Activated CD4-positive, alpha-beta memory T cell treated with anti-CD3 and anti-CD28 coated beads for 36 hours (primary cell): ENCODE data around the gene ADH5. TPM values are rescaled to one million over a fixed set of nuclear protein-coding genes. Genes with fewer than 3 reads are reported as not detected.
"Not testable (repeated sequence)": the region's sequence is repeated elsewhere in the genome, so short reads cannot be mapped to it uniquely, and the experiment has no call there.

Experiments
- CTCF ChIA-PET: fragments of 350-600 bp; sonication (Branson Sonifier 250); formaldehyde crosslinking; loops from one replicate; lab custom pipeline; 2021; ENCODE audit warnings: antibody characterized with exemption, inconsistent platforms; lab: Charles Lee
- POLR2A ChIA-PET: fragments of 350-600 bp; sonication (Branson Sonifier 250); formaldehyde crosslinking; loops from one replicate; lab custom pipeline; 2021; ENCODE audit warnings: antibody characterized with exemption; lab: Charles Lee
- DNase-seq: peaks from one replicate; pipeline ENCODE4 v3.0.0-alpha.2; 2020
- H3K27ac Mint-ChIP-seq: one replicate; pipeline ENCODE4 v1.8.0; 2021; ENCODE audit warnings: mixed read lengths
- H3K27me3 Mint-ChIP-seq: one replicate; pipeline ENCODE4 v1.8.0; 2021; ENCODE audit warnings: mixed read lengths
- H3K36me3 Mint-ChIP-seq: one replicate; pipeline ENCODE4 v1.8.0; 2021; ENCODE audit warnings: mixed read lengths
- H3K4me1 Mint-ChIP-seq: one replicate; pipeline ENCODE4 v1.8.0; 2021; ENCODE audit warnings: low read depth, mixed read lengths
- H3K4me3 Mint-ChIP-seq: one replicate; pipeline ENCODE4 v1.8.0; 2021; ENCODE audit warnings: mild to moderate bottlenecking, mixed read lengths
- H3K9me3 Mint-ChIP-seq: one replicate; pipeline ENCODE4 v1.8.0; 2021; ENCODE audit warnings: mixed read lengths
- intact Hi-C: fragments of 100-400 bp; cut with micrococcal nuclease; formaldehyde crosslinking; loops from one replicate; pipeline ENCODE4 v1.15.1; 2023
- total RNA-seq, 2 experiments: library from RNA; stranded (reverse); gene quantifications; one replicate each; pipeline ENCODE4 v1.2.3, GENCODE V29; 2021

Gene ADH5
- total RNA-seq, 2 experiments from 2014 or later = 112 to 119 TPM

DNA sequence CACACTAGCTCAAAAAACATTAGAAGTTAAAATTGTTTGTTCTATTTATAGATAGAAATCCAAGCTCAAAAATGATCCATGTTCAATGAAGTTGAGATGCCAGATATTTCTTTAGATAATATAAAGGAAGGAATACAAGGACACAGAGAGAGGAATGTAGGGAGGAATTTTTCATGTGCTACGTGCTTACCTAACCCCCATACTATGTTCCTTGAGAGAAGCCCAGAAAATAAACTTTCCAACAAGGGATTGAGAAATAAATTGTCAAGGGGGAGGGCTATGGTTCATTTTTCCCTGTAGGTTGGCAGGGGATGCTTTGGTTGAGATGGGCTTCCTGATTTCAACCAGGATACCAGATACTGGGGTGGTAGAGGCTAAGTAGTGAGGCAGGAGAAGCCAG is 15.6 kb upstream of the ADH5 start:
- Mint-ChIP-seq H3K27ac (no peak overlapping the region), H3K9me3 (no peaks in the 10 kb centered on the region), H3K27me3 (no peaks in the 10 kb centered on the region), H3K4me3 (no peak overlapping the region), H3K36me3 (peaks cover 2% of the 10 kb centered on the region), H3K4me1 (no peaks in the 10 kb centered on the region)
- ChIA-PET POLR2A (no interaction called here), CTCF (no interaction called here)
- DNase-seq = no peak
- intact Hi-C loops = no loop called here

DNA sequence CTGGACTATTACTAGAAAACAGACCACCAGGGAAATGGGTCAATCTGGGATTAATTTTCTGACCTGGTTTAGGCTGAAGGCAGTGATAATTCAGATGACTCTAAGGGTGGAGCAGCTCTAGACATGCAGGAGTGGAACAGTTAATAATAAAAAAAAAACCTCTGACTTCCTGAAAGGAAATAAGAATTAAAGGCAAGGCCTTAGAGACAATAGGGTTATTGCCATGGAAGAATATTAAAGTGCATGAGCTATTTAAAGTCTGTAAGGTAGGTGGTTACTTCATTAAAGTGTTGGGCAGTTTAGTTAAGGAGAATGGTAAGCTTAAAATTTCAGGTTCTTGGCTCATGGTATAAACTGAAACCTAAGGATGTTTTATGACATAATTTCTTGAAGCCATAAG is 14.6 kb upstream of the ADH5 start:
- no peak overlapping the region for H3K4me3 Mint-ChIP-seq
- no peaks in the 10 kb centered on the region for H3K4me1 Mint-ChIP-seq
- ChIA-PET POLR2A (no interaction called here), CTCF (no interaction called here)
- H3K36me3 Mint-ChIP-seq = peaks cover 2% of the 10 kb centered on the region
- no peak overlapping the region for H3K27ac Mint-ChIP-seq
- intact Hi-C loops = no loop called here
- H3K9me3 Mint-ChIP-seq = no peaks in the 10 kb centered on the region
- no peak for DNase-seq
- no peaks in the 10 kb centered on the region for H3K27me3 Mint-ChIP-seq

DNA sequence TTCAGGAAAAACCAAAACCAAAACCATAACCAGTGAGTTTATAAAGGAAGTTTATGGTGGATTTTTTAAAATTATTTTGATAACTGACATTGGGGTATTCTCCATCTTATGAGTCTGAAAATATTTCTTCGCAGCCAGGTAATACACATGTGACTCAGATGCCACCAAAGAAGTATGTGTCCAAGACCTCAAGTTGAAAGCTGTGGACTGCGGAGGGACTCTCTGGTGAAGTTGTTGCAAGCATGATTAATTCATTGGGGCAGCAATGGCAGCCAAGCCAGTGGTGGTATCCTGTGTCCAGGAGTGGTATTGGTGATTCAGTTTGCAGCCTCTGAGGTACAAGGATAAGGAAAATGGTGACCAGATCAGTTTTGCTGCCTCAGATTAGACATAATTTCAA is 14.0 kb upstream of the ADH5 start:
- no peak for DNase-seq
- H3K27ac Mint-ChIP-seq = no peak overlapping the region
- H3K9me3 Mint-ChIP-seq = no peaks in the 10 kb centered on the region
- H3K4me3 Mint-ChIP-seq = no peak overlapping the region
- POLR2A ChIA-PET = no interaction called here
- H3K36me3 Mint-ChIP-seq = peaks cover 2% of the 10 kb centered on the region
- CTCF ChIA-PET = no interaction called here
- H3K4me1 Mint-ChIP-seq = no peaks in the 10 kb centered on the region
- intact Hi-C loops = no loop called here
- H3K27me3 Mint-ChIP-seq = no peaks in the 10 kb centered on the region

DNA sequence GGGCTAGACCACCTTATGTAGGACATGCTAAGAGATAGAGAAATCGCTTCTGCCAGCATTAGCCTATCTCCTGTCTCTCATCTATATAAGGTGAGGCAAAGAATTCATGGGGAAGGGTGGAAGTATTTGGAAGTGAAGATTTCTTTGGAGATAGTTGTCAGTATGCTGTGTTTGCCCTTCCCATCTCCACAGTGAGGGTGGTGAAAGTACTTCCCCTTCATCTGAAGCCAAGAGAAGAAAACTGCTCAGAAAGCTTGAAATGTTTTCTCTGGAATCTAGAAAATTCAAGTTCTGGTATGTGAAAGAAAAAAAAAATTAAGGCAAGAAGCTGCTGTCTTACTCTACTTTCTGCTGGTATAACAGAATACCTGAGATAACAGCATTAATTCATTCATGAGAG is 12.3 kb upstream of the ADH5 start:
- Mint-ChIP-seq H3K4me3 (no peak overlapping the region), H3K27me3 (peaks cover 4% of the 10 kb centered on the region), H3K36me3 (peaks cover 2% of the 10 kb centered on the region), H3K27ac (no peak overlapping the region), H3K9me3 (no peaks in the 10 kb centered on the region), H3K4me1 (no peaks in the 10 kb centered on the region)
- POLR2A ChIA-PET = no interaction called here
- no peak for DNase-seq
- CTCF ChIA-PET = no interaction called here
- intact Hi-C loops = no loop called here

DNA sequence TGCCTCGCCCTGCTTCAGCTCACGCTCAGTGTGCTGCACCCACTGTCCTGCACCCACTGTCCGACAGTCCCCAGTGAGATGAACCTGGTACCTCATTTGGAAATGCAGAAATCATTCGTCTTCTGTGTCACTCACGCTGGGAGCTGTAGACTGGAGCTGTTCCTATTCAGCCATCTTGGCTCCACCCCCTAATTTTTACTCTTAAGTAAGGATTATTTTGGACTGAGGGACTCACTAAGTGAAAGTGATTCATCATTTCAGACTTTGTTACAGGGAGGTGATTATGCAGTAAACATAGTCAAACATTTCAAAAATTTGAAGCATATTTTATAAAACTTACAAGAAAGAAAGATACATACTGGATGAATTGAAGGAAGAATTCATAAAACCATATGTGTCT is 11.2 kb upstream of the ADH5 start:
- H3K27ac Mint-ChIP-seq, H3K4me1 Mint-ChIP-seq, CTCF ChIA-PET, POLR2A ChIA-PET, H3K36me3 Mint-ChIP-seq, H3K27me3 Mint-ChIP-seq, DNase-seq, H3K9me3 Mint-ChIP-seq, H3K4me3 Mint-ChIP-seq, intact Hi-C loops: not testable (repeated sequence)

DNA sequence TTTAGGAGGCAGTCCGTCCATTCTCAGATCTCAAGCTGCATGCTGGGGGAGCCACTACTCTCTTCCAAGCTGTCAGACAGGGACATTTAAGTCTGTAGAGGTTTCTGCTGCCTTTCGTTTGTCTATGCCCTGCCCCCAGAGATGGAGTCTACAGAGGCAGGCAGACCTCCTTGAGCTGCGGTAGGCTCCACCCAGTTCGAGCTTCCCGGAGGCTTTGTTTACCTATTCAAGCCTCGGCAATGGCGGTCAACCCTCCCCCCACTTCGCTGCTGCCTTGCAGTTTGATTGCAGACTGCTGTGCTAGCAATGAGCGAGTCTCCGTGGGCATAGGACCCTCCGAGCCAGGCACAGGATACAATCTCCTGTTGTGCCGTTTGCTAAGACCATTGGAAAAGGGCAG is 10.7 kb upstream of the ADH5 start:
- peaks cover 4% of the 10 kb centered on the region for H3K27me3 Mint-ChIP-seq
- H3K36me3 Mint-ChIP-seq = peaks cover 2% of the 10 kb centered on the region
- no peak for DNase-seq
- H3K4me3 Mint-ChIP-seq = no peak overlapping the region
- no peaks in the 10 kb centered on the region for H3K4me1 Mint-ChIP-seq
- intact Hi-C loops = no loop called here
- POLR2A ChIA-PET = no interaction called here
- CTCF ChIA-PET = no interaction called here
- H3K27ac Mint-ChIP-seq = no peak overlapping the region
- H3K9me3 Mint-ChIP-seq = no peaks in the 10 kb centered on the region

DNA sequence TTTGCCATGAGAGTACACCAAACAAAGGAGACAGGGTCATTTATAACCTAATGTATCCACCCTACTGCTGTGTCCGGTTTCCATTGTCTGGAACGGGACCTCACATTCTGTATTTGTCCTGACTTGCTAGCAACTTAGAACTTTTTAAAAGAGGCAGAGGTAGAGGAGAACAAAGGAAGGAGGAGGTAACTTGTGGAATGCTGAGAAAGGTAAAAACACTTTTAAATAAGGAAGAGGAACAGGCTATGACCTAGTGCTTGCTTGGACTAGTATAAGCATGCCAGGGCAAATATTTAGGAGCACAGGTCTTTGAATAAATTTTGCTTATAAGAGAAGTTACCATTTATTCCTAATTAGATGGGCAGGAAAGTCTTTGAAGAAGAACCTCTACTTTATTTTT is 3.3 kb upstream of the ADH5 start:
- intact Hi-C loops, DNase-seq, H3K27me3 Mint-ChIP-seq, H3K36me3 Mint-ChIP-seq, POLR2A ChIA-PET, H3K27ac Mint-ChIP-seq, CTCF ChIA-PET, H3K4me3 Mint-ChIP-seq, H3K9me3 Mint-ChIP-seq: not testable (repeated sequence)
- H3K4me1 Mint-ChIP-seq = peaks cover 31% of the 10 kb centered on the region

DNA sequence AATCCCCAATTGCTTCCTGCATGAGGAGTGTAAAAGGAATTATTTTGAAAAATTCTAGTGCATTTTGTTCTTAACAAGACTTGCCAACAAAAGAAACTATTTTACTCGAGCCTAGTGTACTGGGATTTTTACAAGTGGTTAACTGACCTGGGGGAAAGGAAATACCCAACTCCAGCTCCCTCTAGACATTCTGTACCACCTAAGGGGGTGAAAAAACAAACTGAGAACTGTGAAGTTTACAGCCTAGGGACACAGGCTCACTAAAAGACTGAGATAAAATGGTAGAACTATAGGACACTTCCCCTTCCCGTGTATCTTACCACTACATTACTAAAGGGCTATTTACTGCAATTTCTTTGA is 2.6 kb upstream of the ADH5 start:
- intact Hi-C loops = no loop called here
- no peaks in the 10 kb centered on the region for H3K27me3 Mint-ChIP-seq
- ChIA-PET CTCF (interaction anchor here (0.7 to 1.0 kb wide), 3 partner anchors 34 to 620 kb away, joined by 3 to 4 read pairs (median 3); no protein-coding TSS in a partner anchor), POLR2A (no interaction called here)
- H3K4me3 Mint-ChIP-seq = no peak overlapping the region
- peaks cover 1% of the 10 kb centered on the region for H3K36me3 Mint-ChIP-seq
- no peaks in the 10 kb centered on the region for H3K9me3 Mint-ChIP-seq
- H3K4me1 Mint-ChIP-seq = peaks cover 36% of the 10 kb centered on the region
- no peak for DNase-seq
- H3K27ac Mint-ChIP-seq = no peak overlapping the region

DNA sequence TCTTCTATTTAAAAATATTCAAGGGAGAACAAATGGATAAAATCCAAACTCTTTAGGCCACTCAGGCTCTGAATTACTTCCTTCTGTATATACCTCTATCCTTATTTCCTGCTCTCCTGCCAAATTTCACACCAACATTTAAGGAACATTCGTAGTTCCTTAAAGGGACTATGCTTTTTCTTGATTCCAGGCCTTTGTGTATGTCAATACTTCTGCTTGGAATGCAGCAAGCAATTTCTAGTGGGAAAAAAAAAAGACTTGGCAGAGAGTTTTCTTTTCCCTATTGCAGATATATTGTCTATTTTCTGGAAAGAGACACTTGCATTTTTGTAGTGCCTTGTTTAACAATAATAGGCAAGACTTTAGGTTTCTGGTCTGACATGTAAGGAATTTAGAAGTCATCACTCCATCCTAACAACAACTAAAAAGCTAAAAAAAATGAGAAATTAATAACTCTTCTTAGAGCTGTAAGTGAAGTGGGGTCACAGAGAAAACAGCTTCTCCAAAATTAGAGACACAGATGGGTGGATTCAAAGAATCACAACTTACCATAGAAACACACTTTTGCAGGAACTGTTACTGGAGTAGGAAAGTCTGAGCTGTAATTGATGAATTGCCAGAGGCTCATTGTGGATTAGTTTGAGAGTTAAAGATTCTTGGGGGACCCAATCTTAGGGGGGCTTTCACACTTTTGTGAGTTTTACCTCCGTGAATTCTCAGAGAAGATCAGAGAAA is 2.1 kb upstream of the ADH5 start:
- Mint-ChIP-seq H3K9me3 (no peaks in the 10 kb centered on the region), H3K4me1 (peaks cover 37% of the 10 kb centered on the region), H3K27me3 (no peaks in the 10 kb centered on the region), H3K36me3 (peaks cover 1% of the 10 kb centered on the region), H3K27ac (no peak overlapping the region), H3K4me3 (peak overlapping the region; percentile 12)
- ChIA-PET CTCF (interaction anchor here (0.7 to 1.0 kb wide), 3 partner anchors 33 to 621 kb away, joined by 3 to 4 read pairs (median 3); no protein-coding TSS in a partner anchor), POLR2A (no interaction called here)
- no peak for DNase-seq
- intact Hi-C loops = no loop called here

DNA sequence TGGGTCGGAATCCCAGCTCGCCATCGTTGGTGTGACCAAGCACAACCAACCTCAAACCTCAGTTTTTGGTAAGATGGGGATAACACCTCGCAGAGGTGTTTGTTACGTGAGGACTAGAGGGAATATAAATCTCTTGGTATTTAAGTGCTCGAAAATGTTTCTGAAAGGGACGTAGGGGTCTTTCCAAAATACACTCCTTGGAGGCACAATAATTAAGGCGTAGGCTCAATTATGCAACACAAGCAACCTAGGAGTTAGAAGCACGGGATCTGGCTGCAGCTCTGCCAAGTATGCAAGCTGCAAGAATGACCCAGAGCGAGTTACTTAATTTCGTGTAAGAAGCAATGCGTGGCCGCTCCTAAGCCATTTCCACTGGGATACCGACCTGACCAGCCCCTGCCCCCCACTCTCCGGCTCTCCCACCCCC is 552 bp downstream of the ADH5 start:
- Mint-ChIP-seq H3K4me1 (peaks cover 37% of the 10 kb centered on the region), H3K36me3 (peaks cover 7% of the 10 kb centered on the region), H3K27ac (peak overlapping the region; percentile 93), H3K27me3 (no peaks in the 10 kb centered on the region), H3K9me3 (no peaks in the 10 kb centered on the region), H3K4me3 (peak overlapping the region; percentile 96)
- intact Hi-C loops = loop anchor here (1.0 to 10.0 kb wide), 5 partner anchors 93 to 945 kb away; partner anchors contain the start of genes EIF4E, H2AZ1, METAP1 and RAP1GDS1
- ChIA-PET CTCF (interaction anchor here (1.0 to 1.6 kb wide), 2 partner anchors 32 to 93 kb away, joined by 8 to 9 read pairs; partner anchors contain the start of gene METAP1), POLR2A (interaction anchor here (0.6 to 2.3 kb wide), 8 partner anchors 12 to 864 kb away, joined by 3 to 25 read pairs (median 4); partner anchors contain the start of genes EIF4E, H2AZ1, METAP1 and TRMT10A)
- peak; percentile 32 for DNase-seq

DNA sequence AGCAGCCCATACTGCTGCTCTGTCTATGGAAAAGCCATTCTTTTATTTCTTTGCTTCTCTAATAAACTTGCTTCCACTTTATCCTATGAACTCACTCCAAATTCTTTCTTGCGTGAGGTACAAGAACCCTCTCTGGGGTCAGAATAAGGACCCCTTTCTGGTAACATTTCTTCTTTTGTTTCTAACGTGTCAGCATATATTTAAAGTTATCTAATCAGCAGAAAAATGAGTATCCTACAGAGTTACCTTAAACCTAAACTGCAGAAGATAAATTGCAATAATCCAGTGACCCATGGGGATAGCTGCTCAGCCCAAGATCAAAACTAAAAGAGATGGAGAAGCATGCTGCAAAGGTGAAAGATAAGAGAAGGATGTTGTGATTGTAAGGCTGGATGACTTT is 4.0 kb downstream of the ADH5 start:
- no peak overlapping the region for H3K4me3 Mint-ChIP-seq
- ChIA-PET CTCF (interaction anchor here (3.0 kb wide), 1 partner anchor 29 kb away, joined by 8 read pairs; no protein-coding TSS in a partner anchor), POLR2A (no interaction called here)
- H3K4me1 Mint-ChIP-seq = peaks cover 19% of the 10 kb centered on the region
- no peaks in the 10 kb centered on the region for H3K27me3 Mint-ChIP-seq
- peaks cover 17% of the 10 kb centered on the region for H3K36me3 Mint-ChIP-seq
- intact Hi-C loops = loop anchor here (10.0 kb wide), 1 partner anchor 820 kb away; the partner anchor contains the start of gene RAP1GDS1
- no peak for DNase-seq
- H3K9me3 Mint-ChIP-seq = no peaks in the 10 kb centered on the region
- no peak overlapping the region for H3K27ac Mint-ChIP-seq

DNA sequence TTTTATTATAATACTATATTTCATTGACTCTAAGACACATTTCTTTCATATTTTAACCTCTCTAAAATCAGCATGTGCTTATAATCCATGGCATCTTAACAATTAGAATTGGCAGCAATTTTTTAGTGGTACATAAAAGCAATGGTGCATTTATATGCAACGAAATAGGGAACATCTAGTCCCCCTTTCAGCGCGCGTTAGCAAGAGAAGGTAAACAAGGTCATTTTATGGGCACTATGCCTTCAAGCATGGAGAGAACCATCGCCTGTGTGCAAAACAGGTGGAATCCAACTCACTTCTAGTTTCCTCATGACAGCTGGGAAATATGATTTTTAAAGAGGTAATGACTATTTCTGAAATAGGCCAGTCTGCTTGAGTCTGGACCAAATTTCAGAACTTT is 6.4 kb downstream of the ADH5 start:
- intact Hi-C loops = loop anchor here (10.0 kb wide), 1 partner anchor 817 kb away; the partner anchor contains the start of gene RAP1GDS1
- H3K27ac Mint-ChIP-seq = no peak overlapping the region
- CTCF ChIA-PET = no interaction called here

More for the DNA sequence above, 6.4 kb downstream of the ADH5 start:
- no peak for DNase-seq
- H3K9me3 Mint-ChIP-seq = no peaks in the 10 kb centered on the region
- no peak overlapping the region for H3K4me3 Mint-ChIP-seq
- peaks cover 26% of the 10 kb centered on the region for H3K36me3 Mint-ChIP-seq
- no peaks in the 10 kb centered on the region for H3K27me3 Mint-ChIP-seq
- POLR2A ChIA-PET = no interaction called here
- H3K4me1 Mint-ChIP-seq = peaks cover 11% of the 10 kb centered on the region
